ENCODE measurements around the gene ATP1A1.

Gene ATP1A1

DNA sequence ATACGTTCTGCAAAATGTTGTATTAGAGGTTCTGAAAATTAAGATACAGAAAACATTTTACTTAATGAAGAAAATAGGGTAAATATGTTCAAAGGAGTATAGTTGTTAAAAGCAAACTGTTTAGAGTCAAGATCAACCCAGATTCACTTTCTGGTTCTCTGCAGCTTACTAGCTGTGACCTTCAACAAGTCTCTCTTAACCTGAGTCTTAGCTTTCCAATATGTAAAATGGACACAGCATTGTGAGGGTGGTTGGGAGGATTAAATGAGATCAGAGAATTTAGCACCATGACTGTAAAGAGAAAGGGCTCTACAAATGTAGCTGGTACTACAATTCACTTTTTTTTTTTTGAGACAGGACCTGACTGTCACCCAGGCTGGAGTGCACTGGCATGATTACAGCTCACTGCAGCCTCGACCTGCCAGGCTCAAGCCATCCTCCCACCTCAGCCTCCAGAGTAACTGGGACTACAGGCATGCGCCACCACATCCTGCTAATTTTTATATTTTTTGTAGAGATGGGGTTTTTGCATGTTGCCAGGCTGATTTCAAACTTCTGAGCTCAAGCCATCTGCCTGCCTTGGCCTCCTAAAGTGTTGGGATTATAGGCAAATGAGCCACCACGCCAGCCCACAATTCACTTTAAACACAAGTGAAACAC lies 43.9 kb downstream of the ATP1A1 start:
- peaks cover 42% of the 10 kb centered on the region for H3K4me1 Mint-ChIP-seq (ENCODE audit: low read depth)
- H3K4me3 Mint-ChIP-seq, result peak overlapping the region; percentile 94
- H3K27ac Mint-ChIP-seq, result peak overlapping the region; percentile 31
- no peaks in the 10 kb centered on the region for H3K9me3 Mint-ChIP-seq
- H3K36me3 Mint-ChIP-seq (ENCODE audit: low read depth), result peaks cover 28% of the 10 kb centered on the region
- no peaks in the 10 kb centered on the region for H3K27me3 Mint-ChIP-seq

- peak overlapping the region; percentile 94 for H3K27ac Mint-ChIP-seq
Measured at GRCh38 chr1:116417678-116418077, 44.6 kb downstream of the ATP1A1 start.

DNA sequence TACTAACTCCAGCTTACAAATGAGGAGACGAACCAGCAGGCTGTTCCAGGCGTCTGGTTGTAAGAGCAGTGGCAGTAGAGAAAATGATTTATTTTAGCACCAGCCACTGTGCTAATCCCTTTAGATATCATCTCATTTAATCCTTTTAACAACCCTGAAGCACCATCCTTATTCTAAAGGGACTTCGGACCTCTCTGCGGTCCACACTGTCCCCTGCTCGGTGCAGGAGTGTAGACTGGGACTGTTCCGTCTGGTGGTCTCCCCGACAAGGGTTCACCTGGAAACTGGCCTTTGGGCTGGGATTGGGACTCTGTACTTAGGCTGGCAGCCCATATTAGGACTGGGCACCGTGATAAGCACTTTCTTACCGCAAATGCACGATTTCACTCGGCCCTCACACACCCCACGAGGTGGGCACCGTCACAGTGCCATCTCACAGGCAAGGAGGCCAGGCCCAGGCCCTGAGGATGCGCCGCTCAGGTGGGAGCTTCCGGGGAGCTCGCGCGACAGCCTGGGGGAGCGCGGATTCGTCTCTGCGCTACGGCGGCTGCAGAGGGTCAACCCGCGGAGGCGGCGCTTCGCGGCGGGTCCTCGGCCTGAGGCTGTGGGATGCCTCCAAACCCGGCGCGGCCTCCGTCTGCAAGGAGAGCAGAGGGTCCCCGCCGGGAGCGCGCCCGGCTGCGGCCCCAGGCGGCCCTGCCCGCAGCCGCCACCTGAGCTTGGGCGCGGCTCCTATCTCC lies 45.2 kb downstream of the ATP1A1 start:
- H3K4me3 Mint-ChIP-seq, result peak overlapping the region; percentile 94
- peaks cover 24% of the 10 kb centered on the region for H3K36me3 Mint-ChIP-seq (ENCODE audit: low read depth)
- no peaks in the 10 kb centered on the region for H3K9me3 Mint-ChIP-seq
- H3K4me1 Mint-ChIP-seq (ENCODE audit: low read depth), result peaks cover 38% of the 10 kb centered on the region
- no peaks in the 10 kb centered on the region for H3K27me3 Mint-ChIP-seq
- H3K27ac Mint-ChIP-seq, result peak overlapping the region; percentile 94

More at GRCh38 chr1:116417678-116418077, 44.6 kb downstream of the ATP1A1 start:
- Mint-ChIP-seq H3K9me3 (no peaks in the 10 kb centered on the region), H3K4me3 (peak overlapping the region; percentile 94), H3K27me3 (no peaks in the 10 kb centered on the region), H3K4me1 (ENCODE audit: low read depth) (peaks cover 42% of the 10 kb centered on the region), H3K36me3 (ENCODE audit: low read depth) (peaks cover 28% of the 10 kb centered on the region)

GRCh38 chr1:116420417-116421200 lies 47.6 kb downstream of the ATP1A1 start:
- Mint-ChIP-seq H3K27ac (no peak overlapping the region), H3K4me3 (no peak overlapping the region), H3K9me3 (no peaks in the 10 kb centered on the region), H3K27me3 (no peaks in the 10 kb centered on the region), H3K4me1 (ENCODE audit: low read depth) (peaks cover 30% of the 10 kb centered on the region), H3K36me3 (ENCODE audit: low read depth) (peaks cover 7% of the 10 kb centered on the region)

DNA sequence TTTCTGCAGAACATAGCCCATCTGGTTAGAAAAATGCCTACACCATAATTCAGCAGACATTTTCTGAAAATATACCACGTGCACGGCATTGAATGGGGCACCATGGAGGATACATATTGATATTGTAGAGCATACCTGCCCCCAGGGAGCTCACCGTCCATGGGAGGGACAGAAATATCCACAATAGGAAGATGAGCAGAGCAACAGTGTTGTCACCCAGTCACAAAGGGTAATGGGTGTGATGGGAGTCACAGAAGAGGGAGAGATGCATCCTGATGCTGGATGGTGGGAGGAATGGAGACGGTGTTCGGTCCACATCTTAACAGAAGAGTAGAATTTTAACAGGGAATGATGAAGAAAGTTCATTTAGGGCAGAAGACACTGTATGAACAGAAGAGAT lies 51.4 kb downstream of the ATP1A1 start:
- Mint-ChIP-seq H3K36me3 (ENCODE audit: low read depth) (no peaks in the 10 kb centered on the region), H3K4me1 (ENCODE audit: low read depth) (peaks cover under 1% of the 10 kb centered on the region), H3K27me3 (peaks cover 3% of the 10 kb centered on the region), H3K9me3 (no peaks in the 10 kb centered on the region), H3K4me3 (no peak overlapping the region), H3K27ac (no peak overlapping the region)

DNA sequence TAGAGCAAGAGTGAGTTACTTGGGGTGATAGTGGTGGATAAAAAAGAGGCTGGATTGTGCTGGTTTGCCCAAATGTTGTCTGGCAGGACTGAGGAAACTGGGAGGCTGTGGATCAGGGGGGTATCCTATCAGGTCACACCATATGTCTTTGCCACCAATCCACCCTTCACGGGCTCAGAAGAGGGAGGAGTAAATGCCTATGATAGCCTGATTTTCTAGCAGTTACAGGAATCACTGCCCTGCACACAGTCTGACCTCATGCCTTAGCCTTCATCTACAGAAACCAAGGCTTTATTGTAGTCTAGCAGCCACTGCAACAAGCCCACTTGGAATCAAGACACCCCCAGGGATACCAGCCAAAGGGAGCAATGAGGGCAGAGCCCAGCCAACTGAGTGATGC lies 51.8 kb downstream of the ATP1A1 start:
- Mint-ChIP-seq H3K27ac (no peak overlapping the region), H3K4me3 (no peak overlapping the region), H3K36me3 (ENCODE audit: low read depth) (no peaks in the 10 kb centered on the region)

GRCh38 chr1:116425987-116426386 lies 52.9 kb downstream of the ATP1A1 start:
- Mint-ChIP-seq H3K9me3 (no peaks in the 10 kb centered on the region), H3K27me3 (peaks cover 3% of the 10 kb centered on the region)

More for the DNA sequence above, 51.8 kb downstream of the ATP1A1 start:
- Mint-ChIP-seq H3K27me3 (peaks cover 3% of the 10 kb centered on the region), H3K4me1 (ENCODE audit: low read depth) (no peaks in the 10 kb centered on the region), H3K9me3 (no peaks in the 10 kb centered on the region)

DNA sequence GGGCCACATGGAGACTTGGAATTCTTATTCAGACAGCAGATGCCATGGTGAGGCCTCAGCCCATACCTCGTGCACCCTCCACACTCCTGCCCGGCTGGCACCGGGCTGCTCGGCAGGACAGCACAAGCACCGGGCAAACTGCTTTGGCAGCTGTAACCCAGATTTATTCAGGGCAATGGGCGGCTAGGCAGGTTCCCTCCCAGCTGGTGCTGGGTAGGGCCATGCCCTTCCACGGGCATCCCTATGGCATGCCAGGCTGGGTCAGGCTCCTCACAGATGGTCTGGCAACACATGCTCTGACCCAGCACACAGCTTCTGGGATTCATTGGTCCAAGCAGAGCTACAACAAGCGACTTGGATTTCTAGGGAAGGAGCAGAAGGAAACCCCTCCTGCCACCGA lies 53.4 kb downstream of the ATP1A1 start:
- Mint-ChIP-seq H3K4me3 (no peak overlapping the region), H3K36me3 (ENCODE audit: low read depth) (no peaks in the 10 kb centered on the region), H3K27me3 (peaks cover 3% of the 10 kb centered on the region), H3K4me1 (ENCODE audit: low read depth) (no peaks in the 10 kb centered on the region), H3K9me3 (no peaks in the 10 kb centered on the region), H3K27ac (no peak overlapping the region)

More at GRCh38 chr1:116425987-116426386, 52.9 kb downstream of the ATP1A1 start:
- Mint-ChIP-seq H3K27ac (no peak overlapping the region), H3K36me3 (ENCODE audit: low read depth) (no peaks in the 10 kb centered on the region), H3K4me1 (ENCODE audit: low read depth) (no peaks in the 10 kb centered on the region), H3K4me3 (no peak overlapping the region)

GRCh38 chr1:116428576-116428975 lies 55.5 kb downstream of the ATP1A1 start:
- H3K9me3 Mint-ChIP-seq, result no peaks in the 10 kb centered on the region
- peaks cover 3% of the 10 kb centered on the region for H3K27me3 Mint-ChIP-seq
- no peaks in the 10 kb centered on the region for H3K4me1 Mint-ChIP-seq (ENCODE audit: low read depth)
- H3K4me3 Mint-ChIP-seq, result no peak overlapping the region
- H3K27ac Mint-ChIP-seq, result no peak overlapping the region
- no peaks in the 10 kb centered on the region for H3K36me3 Mint-ChIP-seq (ENCODE audit: low read depth)

GRCh38 chr1:116429821-116430374 lies 56.9 kb downstream of the ATP1A1 start:
- no peaks in the 10 kb centered on the region for H3K4me1 Mint-ChIP-seq (ENCODE audit: low read depth)
- no peaks in the 10 kb centered on the region for H3K9me3 Mint-ChIP-seq
- H3K27me3 Mint-ChIP-seq, result peaks cover 3% of the 10 kb centered on the region
- no peaks in the 10 kb centered on the region for H3K36me3 Mint-ChIP-seq (ENCODE audit: low read depth)
- no peak overlapping the region for H3K27ac Mint-ChIP-seq
- no peak overlapping the region for H3K4me3 Mint-ChIP-seq

DNA sequence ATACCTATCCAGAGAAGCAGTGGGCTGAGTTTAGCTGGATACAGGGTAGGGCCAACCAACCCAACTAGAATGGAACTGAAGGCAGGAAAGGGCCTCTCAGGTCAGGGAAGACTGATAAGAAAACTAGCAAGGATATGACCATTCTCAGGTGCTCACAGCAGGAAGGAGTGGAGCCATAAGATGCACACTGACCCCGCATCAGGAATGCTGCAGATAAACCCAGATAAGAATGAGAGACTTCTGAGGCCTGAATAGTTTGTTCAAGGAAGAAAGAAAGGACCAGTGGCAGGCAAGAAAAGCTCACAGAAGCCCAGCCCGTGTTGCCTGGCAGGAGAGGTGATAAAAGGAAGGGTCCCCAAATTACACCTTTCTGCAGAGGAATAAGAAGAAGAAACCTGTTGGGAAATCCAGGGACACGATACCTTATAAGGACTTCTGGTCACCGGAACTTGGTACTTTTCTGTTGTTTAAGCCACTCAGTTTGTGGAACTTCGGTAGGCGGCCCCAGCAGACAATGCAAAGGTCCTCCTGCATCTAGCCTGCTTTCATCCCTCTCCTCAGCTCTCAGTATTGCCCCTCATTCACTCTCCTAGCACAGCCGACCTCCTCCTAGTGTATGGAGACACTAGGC lies 58.9 kb downstream of the ATP1A1 start:
- Mint-ChIP-seq H3K27ac (no peak overlapping the region), H3K4me3 (no peak overlapping the region), H3K9me3 (no peaks in the 10 kb centered on the region), H3K27me3 (no peaks in the 10 kb centered on the region), H3K4me1 (ENCODE audit: low read depth) (no peaks in the 10 kb centered on the region), H3K36me3 (ENCODE audit: low read depth) (no peaks in the 10 kb centered on the region)

GRCh38 chr1:116432655-116433265 lies 59.7 kb downstream of the ATP1A1 start:
- Mint-ChIP-seq H3K4me3 (no peak overlapping the region), H3K36me3 (ENCODE audit: low read depth) (no peaks in the 10 kb centered on the region), H3K27me3 (no peaks in the 10 kb centered on the region), H3K27ac (no peak overlapping the region), H3K4me1 (ENCODE audit: low read depth) (no peaks in the 10 kb centered on the region), H3K9me3 (no peaks in the 10 kb centered on the region)

GRCh38 chr1:116433275-116434257 lies 60.5 kb downstream of the ATP1A1 start:
- Mint-ChIP-seq H3K27ac (no peak overlapping the region), H3K4me3 (no peak overlapping the region), H3K27me3 (peaks cover 2% of the 10 kb centered on the region), H3K9me3 (no peaks in the 10 kb centered on the region), H3K36me3 (ENCODE audit: low read depth) (no peaks in the 10 kb centered on the region), H3K4me1 (ENCODE audit: low read depth) (no peaks in the 10 kb centered on the region)
